Erythroblast (primary cell): ENCODE data around the gene ZNF423.

Source experiments
- GATA1 ChIP-seq: IDR thresholded peaks from 2 replicates; pipeline ENCODE4 v1.6.1; 2011; ENCODE audit warnings: low read depth, mild to moderate bottlenecking, control low read depth, low read length, moderate library complexity
- POLR2A ChIP-seq: IDR thresholded peaks from 2 replicates; pipeline ENCODE4 v1.6.1; 2011; ENCODE audit warnings: mild to moderate bottlenecking, low read length

DNA sequence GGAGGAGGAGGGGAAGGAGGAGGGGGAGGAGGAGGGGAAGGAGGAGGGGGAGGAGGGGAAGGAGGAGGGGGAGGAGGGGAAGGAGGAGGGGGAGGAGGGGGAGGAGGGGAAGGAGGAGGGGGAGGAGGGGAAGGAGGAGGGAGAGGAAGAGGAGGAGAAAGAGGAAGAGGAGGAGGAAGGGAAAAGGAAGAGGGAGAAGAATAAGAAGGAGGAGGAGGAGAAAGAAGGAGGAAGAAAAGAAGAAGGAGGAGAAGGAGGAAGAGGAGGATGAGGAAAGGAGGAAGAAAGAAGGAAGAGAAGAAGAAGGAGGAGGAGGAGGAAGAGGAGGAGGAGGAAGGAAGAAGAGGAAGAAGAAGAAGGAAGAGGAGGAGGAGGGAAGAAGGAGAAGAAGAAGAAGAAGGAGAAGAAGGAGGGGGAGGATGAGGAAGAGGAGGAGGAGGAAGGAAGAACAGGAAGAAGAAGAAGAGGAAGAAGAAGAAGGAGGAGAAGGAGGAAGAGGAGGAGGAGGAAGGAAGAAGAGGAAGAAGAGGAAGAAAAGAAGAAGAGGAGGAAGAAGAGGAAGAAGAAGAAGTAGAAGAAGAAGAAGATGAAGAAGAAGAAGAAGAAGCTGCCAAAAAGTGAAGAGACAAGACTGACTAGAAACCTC lies 378.5 kb downstream of the ZNF423 start:
- TF ChIP-seq POLR2A (no peak), GATA1 (no peak)
